Measurements from ENCODE around the gene TMCO6.
"Not testable (repeated sequence)": the region's sequence is repeated elsewhere in the genome, so short reads cannot be mapped to it uniquely, and the experiment has no call there.

DNA sequence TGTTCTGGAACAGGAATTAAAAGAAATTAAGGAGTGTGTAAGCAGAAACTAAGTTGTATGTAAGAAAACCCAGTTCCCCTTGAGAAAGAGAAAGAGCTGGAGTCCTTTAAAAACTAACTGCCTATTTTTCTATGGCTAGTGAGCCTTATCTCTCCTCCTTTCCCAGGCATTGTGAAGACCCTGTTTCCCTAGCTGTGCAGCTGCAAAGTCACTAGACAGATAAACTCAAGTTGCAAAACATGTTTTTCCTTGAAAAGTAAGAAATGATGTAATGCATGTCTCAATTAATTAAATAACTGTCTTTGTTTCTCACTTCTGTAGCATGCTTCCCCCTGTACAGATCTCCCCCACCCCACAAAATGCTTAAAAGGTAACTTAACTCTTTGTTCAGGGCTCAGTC is 16.2 kb upstream of the TMCO6 start:
- TF ChIP-seq POLR2A (conservative IDR thresholded peaks at IDR 0.05); EZH2 (IDR thresholded peaks at IDR 0.05; ENCODE audit: borderline replicate concordance, low read depth, low read length); NONO (IDR thresholded peaks at IDR 0.05; ENCODE audit: low read depth in 2 of 2, low read length in 1 of 2); EHMT2 (IDR thresholded peaks at IDR 0.05); SMC3 (conservative IDR thresholded peaks at IDR 0.05; ENCODE audit: insufficient read depth, low read depth, low read length); FOS (IDR thresholded peaks at IDR 0.05; ENCODE audit: extremely low read depth, insufficient read length); MBD2 (IDR thresholded peaks at IDR 0.05; ENCODE audit: borderline replicate concordance, low read depth): not testable (repeated sequence)
- TF ChIP-seq, protein P1, sequence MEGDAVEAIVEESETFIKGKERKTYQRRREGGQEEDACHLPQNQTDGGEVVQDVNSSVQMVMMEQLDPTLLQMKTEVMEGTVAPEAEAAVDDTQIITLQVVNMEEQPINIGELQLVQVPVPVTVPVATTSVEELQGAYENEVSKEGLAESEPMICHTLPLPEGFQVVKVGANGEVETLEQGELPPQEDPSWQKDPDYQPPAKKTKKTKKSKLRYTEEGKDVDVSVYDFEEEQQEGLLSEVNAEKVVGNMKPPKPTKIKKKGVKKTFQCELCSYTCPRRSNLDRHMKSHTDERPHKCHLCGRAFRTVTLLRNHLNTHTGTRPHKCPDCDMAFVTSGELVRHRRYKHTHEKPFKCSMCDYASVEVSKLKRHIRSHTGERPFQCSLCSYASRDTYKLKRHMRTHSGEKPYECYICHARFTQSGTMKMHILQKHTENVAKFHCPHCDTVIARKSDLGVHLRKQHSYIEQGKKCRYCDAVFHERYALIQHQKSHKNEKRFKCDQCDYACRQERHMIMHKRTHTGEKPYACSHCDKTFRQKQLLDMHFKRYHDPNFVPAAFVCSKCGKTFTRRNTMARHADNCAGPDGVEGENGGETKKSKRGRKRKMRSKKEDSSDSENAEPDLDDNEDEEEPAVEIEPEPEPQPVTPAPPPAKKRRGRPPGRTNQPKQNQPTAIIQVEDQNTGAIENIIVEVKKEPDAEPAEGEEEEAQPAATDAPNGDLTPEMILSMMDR (IDR thresholded peaks at IDR 0.05 in 2 of 3, conservative IDR thresholded peaks at IDR 0.05 in 1 of 3; ENCODE audit: insufficient read depth in 2 of 3, low read depth in 1 of 3, low read length in 3 of 3) = not testable (repeated sequence)
- peak; percentile 21; the same call in 1 of the 2 replicates for TF ChIP-seq EP300 (IDR thresholded peaks at IDR 0.05; ENCODE audit: low read length)

Data from K562 (cell line).